GM13977 (cell line): ENCODE results near the gene PHLDA1.

Source experiments
- DNase-seq: peaks from one replicate; pipeline ENCODE4 v3.0.0; 2012; ENCODE audit warnings: low spot score
- in situ Hi-C: fragments of 300-500 bp; cut with MboI; formaldehyde crosslinking; loops from one replicate; pipeline ENCODE4 v1.12.0; 2022; ENCODE audit warnings: low sequenced_read_pairs, low pct_unique_long_range_greater_than_20kb, mixed read lengths, inconsistent platforms; ENCODE audit not compliant: unreplicated experiment
- TF ChIP-seq, protein P1 (sequence below): IDR thresholded peaks from 2 replicates; pipeline ENCODE4 v1.5.1; 2012; ENCODE audit warnings: mild to moderate bottlenecking, control low read depth; ENCODE audit not compliant: insufficient read depth; ENCODE audit errors: extremely low read depth, missing control alignments

Gene PHLDA1

GRCh38 chr12:76020731-76021672 is 10.6 kb downstream of the PHLDA1 start:
- in situ Hi-C loops, result no loop called here
- TF ChIP-seq, protein P1, sequence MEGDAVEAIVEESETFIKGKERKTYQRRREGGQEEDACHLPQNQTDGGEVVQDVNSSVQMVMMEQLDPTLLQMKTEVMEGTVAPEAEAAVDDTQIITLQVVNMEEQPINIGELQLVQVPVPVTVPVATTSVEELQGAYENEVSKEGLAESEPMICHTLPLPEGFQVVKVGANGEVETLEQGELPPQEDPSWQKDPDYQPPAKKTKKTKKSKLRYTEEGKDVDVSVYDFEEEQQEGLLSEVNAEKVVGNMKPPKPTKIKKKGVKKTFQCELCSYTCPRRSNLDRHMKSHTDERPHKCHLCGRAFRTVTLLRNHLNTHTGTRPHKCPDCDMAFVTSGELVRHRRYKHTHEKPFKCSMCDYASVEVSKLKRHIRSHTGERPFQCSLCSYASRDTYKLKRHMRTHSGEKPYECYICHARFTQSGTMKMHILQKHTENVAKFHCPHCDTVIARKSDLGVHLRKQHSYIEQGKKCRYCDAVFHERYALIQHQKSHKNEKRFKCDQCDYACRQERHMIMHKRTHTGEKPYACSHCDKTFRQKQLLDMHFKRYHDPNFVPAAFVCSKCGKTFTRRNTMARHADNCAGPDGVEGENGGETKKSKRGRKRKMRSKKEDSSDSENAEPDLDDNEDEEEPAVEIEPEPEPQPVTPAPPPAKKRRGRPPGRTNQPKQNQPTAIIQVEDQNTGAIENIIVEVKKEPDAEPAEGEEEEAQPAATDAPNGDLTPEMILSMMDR, result no peak
- DNase-seq, result no peak

- TF ChIP-seq, protein P1, result no peak
- in situ Hi-C loops, result no loop called here
- no peak for DNase-seq
These were observed 11.3 kb downstream of the PHLDA1 start for GRCh38 chr12:76020281-76020680.

DNA sequence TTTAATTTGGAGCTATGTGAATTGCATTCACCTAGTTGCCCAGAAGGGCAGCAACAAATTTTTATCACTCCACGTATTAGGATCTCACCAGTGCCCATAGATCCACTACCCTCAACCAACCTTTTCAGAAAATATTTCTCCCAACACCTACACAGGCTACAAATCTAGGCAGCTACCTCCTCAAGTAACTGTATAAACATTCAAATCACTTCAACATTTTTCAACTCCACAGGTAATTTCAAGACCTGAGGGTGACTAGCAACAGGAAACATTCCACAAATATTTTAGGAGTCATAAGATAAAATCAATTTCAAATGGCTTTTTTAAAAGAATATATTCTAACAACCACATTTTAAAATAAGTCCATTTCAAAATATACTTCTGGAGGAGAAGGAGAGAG is 12.9 kb downstream of the PHLDA1 start:
- no peak for DNase-seq
- in situ Hi-C loops, result no loop called here
- TF ChIP-seq, protein P1, result no peak

GRCh38 chr12:76018111-76018510 is 13.5 kb downstream of the PHLDA1 start:
- TF ChIP-seq, protein P1, result no peak
- DNase-seq, result no peak
- in situ Hi-C loops, result no loop called here

DNA sequence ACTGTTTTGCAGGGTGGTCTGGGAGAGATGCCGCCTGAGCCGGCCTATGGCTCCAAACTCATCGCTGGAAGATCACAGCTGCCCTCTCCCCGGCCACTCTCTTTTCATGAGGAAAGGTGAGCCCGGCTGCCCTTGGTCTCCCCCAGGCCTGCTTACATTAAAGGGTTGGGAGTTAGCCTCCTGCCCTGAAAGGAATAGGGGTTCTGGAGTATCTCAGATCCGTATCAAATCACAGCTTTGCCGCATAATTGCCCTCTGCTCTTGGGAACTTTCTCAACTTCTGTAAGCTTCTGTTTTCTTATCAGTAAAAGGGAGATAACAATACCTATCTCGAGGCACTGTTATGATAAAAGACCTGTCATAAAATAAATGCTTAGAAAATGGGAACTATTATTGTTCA is 17.6 kb downstream of the PHLDA1 start:
- DNase-seq, result no peak
- TF ChIP-seq, protein P1, result no peak
- in situ Hi-C loops, result no loop called here

DNA sequence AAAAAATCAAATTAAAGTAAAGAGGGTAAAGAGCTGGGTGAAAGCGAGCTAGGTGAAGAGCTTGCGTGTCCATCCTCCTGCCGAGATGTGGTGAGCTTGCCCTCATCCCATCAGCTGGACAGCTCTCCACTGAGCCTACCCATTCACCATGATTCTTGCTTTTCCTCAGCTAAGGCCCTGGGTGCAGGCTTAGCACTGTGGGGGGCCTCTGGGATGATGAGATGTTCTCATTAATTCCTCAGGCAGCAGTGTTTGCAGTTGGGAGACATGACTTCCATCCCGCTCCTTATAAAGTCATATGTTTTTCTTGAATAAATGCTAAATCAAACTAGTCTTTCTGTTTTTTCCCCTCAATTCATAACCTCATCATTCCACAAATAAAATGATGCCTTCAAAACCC is 18.0 kb downstream of the PHLDA1 start:
- no peak for DNase-seq
- TF ChIP-seq, protein P1, result no peak
- in situ Hi-C loops, result no loop called here
